ENCODE data around the gene TBX10.

The TBX10 gene

DNA sequence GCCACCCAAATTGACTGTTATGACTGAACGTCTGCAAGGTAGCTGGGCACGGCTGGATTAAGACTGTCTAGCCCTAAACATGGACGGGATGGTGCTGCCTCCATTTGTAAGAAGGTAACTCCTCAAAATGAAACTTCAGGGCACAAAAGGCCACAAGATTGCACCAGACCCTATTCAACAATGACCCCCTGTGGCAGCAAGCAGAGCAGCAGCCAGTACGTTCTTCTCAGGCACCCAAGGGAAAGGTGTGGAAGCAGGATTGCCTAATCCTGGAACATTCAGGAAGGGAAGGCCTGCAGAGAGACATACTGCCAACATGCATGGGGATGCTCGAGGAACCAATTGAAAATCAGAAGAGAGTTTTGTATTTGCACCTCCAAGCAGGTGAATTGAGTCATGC lies 4.5 kb upstream of the TBX10 start:
- TF ChIP-seq CTCF (IDR thresholded peaks at IDR 0.05; ENCODE audit: low read depth, low read length, missing control alignments) = peak; percentile 51
- no peaks in the 10 kb centered on the region for H3K27me3 ChIP-seq (replicated peaks)
- DNase-seq = no peak
- H3K27ac ChIP-seq = no peak overlapping the region
- in situ Hi-C loops (cut with HindIII; ENCODE audit: low pct_ligation_motif_present, low sequenced_read_pairs) = no loop called here
- no peak overlapping the region for H3K4me3 ChIP-seq (ENCODE audit: low read depth, low read length)
- H3K36me3 ChIP-seq (replicated peaks) = no peaks in the 10 kb centered on the region

- TF ChIP-seq CTCF (IDR thresholded peaks at IDR 0.05; ENCODE audit: low read depth, low read length, missing control alignments) = no peak
- Histone ChIP-seq H3K4me3 (ENCODE audit: low read depth, low read length) (no peak overlapping the region), H3K27ac (no peak overlapping the region), H3K27me3 (replicated peaks) (no peaks in the 10 kb centered on the region), H3K36me3 (replicated peaks) (no peaks in the 10 kb centered on the region)
- in situ Hi-C loops (cut with HindIII; ENCODE audit: low pct_ligation_motif_present, low sequenced_read_pairs) = no loop called here
- no peak for DNase-seq
Measured at GRCh38 chr11:67642173-67643120, 2.9 kb upstream of the TBX10 start.

GRCh38 chr11:67641338-67642172 lies 2.0 kb upstream of the TBX10 start:
- in situ Hi-C loops (cut with HindIII; ENCODE audit: low pct_ligation_motif_present, low sequenced_read_pairs) = no loop called here
- no peaks in the 10 kb centered on the region for H3K27me3 ChIP-seq (replicated peaks)

DNA sequence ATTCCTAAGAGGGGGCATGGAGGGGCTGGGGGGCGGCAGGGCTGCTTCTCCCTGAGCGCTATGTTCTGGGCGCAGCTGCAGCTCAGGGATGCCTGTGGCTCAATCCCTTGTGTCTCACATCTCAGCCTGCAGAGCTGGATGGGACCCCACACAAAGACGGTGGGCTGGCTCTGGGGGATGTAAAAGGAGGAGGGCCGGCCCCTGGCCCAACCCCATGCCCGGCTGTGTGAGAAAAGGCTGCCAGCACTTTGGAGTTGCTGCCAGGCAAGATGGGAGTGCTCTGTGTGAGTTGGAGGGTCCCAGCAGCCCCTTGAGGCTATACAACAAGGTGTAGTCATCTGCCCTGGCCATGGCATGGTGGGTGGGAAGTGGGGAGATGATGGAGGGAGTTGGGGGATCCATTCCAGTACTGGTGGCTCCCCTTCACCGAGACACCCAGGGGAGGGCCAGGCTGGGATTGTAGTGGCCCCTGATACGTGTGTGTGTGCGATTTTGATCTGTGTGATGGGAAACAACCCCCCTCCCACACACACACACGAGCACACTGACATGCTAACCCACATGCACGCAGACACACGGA lies 1.3 kb upstream of the TBX10 start:
- no peak overlapping the region for H3K27ac ChIP-seq

More at GRCh38 chr11:67641338-67642172, 2.0 kb upstream of the TBX10 start:
- no peak for DNase-seq
- Histone ChIP-seq H3K4me3 (ENCODE audit: low read depth, low read length) (no peak overlapping the region), H3K36me3 (replicated peaks) (no peaks in the 10 kb centered on the region), H3K27ac (no peak overlapping the region)
- TF ChIP-seq CTCF (IDR thresholded peaks at IDR 0.05; ENCODE audit: low read depth, low read length, missing control alignments) = no peak

More for the DNA sequence above, 1.3 kb upstream of the TBX10 start:
- no peak for TF ChIP-seq CTCF (IDR thresholded peaks at IDR 0.05; ENCODE audit: low read depth, low read length, missing control alignments)
- no peak for DNase-seq
- Histone ChIP-seq H3K27me3 (replicated peaks) (no peaks in the 10 kb centered on the region), H3K4me3 (ENCODE audit: low read depth, low read length) (no peak overlapping the region), H3K36me3 (replicated peaks) (no peaks in the 10 kb centered on the region)
- in situ Hi-C loops (cut with HindIII; ENCODE audit: low pct_ligation_motif_present, low sequenced_read_pairs) = no loop called here
